ENCODE results near the gene ZYG11A. TPM values are rescaled to one million over a fixed set of nuclear protein-coding genes. Genes with fewer than 3 reads are reported as not detected.

ZYG11A gene
- total RNA-seq, 1 experiment from 2014 or later, result 4.3 TPM

- DNase-seq (ENCODE audit: extremely low read depth, low read depth), result no peak
Observed at GRCh38 chr1:52916241-52916975, 73.8 kb downstream of the ZYG11A start.

GRCh38 chr1:52917156-52917555 lies 74.6 kb downstream of the ZYG11A start:
- no peak for DNase-seq (ENCODE audit: extremely low read depth, low read depth)

- DNase-seq (ENCODE audit: extremely low read depth, low read depth), result no peak
Observed at GRCh38 chr1:52917581-52917980, 75.0 kb downstream of the ZYG11A start.

- no peak for DNase-seq (ENCODE audit: extremely low read depth, low read depth)
Observed at GRCh38 chr1:52918201-52918600, 75.6 kb downstream of the ZYG11A start.

GRCh38 chr1:52919051-52919722 lies 76.6 kb downstream of the ZYG11A start:
- DNase-seq (ENCODE audit: extremely low read depth, low read depth), result no peak

- DNase-seq (ENCODE audit: extremely low read depth, low read depth), result no peak
Observed at GRCh38 chr1:52919723-52920483, 77.3 kb downstream of the ZYG11A start.

- no peak for DNase-seq (ENCODE audit: extremely low read depth, low read depth)
Observed at GRCh38 chr1:52920791-52921291, 78.3 kb downstream of the ZYG11A start.

GRCh38 chr1:52925571-52926005 lies 83.0 kb downstream of the ZYG11A start:
- no peak for DNase-seq (ENCODE audit: extremely low read depth, low read depth)

GRCh38 chr1:52926864-52927211 lies 84.3 kb downstream of the ZYG11A start:
- DNase-seq (ENCODE audit: extremely low read depth, low read depth), result no peak

- DNase-seq (ENCODE audit: extremely low read depth, low read depth), result peak; percentile 54
Observed at GRCh38 chr1:52927212-52928014, 84.9 kb downstream of the ZYG11A start, which contains the start of gene SCP2. Gene SCP2 (plus strand): TSS chr1:52927276. CDS start chr1:52927397, 121 bp downstream.

- no peak for DNase-seq (ENCODE audit: extremely low read depth, low read depth)
Observed at GRCh38 chr1:52928015-52928404, 85.5 kb downstream of the ZYG11A start.

- no peak for DNase-seq (ENCODE audit: extremely low read depth, low read depth)
Observed at GRCh38 chr1:52929019-52929418, 86.5 kb downstream of the ZYG11A start.

GRCh38 chr1:52937433-52938182 lies 95.0 kb downstream of the ZYG11A start:
- no peak for DNase-seq (ENCODE audit: extremely low read depth, low read depth)

GRCh38 chr1:52938183-52938451 lies 95.6 kb downstream of the ZYG11A start:
- DNase-seq (ENCODE audit: extremely low read depth, low read depth), result no peak

GRCh38 chr1:52943876-52944416 lies 101.4 kb downstream of the ZYG11A start:
- DNase-seq (ENCODE audit: extremely low read depth, low read depth), result no peak

GRCh38 chr1:52944566-52944965 lies 102.0 kb downstream of the ZYG11A start:
- no peak for DNase-seq (ENCODE audit: extremely low read depth, low read depth)
